Left ventricle myocardium inferior (tissue), 1 donor: Measurements from ENCODE around the gene RNF125. TPM values are rescaled to one million over a fixed set of nuclear protein-coding genes. Genes with fewer than 3 reads are reported as not detected.
"Not testable (repeated sequence)": the region's sequence is repeated elsewhere in the genome, so short reads cannot be mapped to it uniquely, and the experiment has no call there.

Source experiments
- DNase-seq: peaks from one replicate; pipeline ENCODE4 v3.0.0-alpha.2; 2020
- H3K27ac ChIP-seq: fragments of 200-600 bp; replicated peaks from 2 replicates; pipeline ENCODE4 v1.8.0; 2021
- H3K27me3 ChIP-seq: fragments of 200-600 bp; 2 replicates; pipeline ENCODE4 v1.8.0; 2021; ENCODE audit warnings: low read depth
- H3K36me3 ChIP-seq: fragments of 200-600 bp; 2 replicates; pipeline ENCODE4 v1.8.0; 2021
- H3K4me1 ChIP-seq: fragments of 200-600 bp; 2 replicates; pipeline ENCODE4 v1.8.0; 2021
- H3K4me3 ChIP-seq: fragments of 200-600 bp; 2 replicates; pipeline ENCODE4 v1.8.0; 2021; ENCODE audit warnings: mild to moderate bottlenecking, moderate library complexity
- H3K9me3 ChIP-seq: fragments of 200-600 bp; replicated peaks from 2 replicates; pipeline ENCODE4 v1.8.0; 2021
- CTCF ChIP-seq: fragments of 200-600 bp; IDR thresholded peaks from 2 replicates; pipeline ENCODE4 v1.8.0; 2021; ENCODE audit warnings: antibody characterized with exemption, mild to moderate bottlenecking, borderline replicate concordance
- intact Hi-C: fragments of 100-400 bp; cut with micrococcal nuclease; formaldehyde crosslinking; loops from one replicate; pipeline ENCODE4 v1.11.0; 2022
- total RNA-seq: library from RNA; stranded (reverse); fragmentation: NEBNext Ultra II Directional; extraction: Animal tissue kit (Norgen Biotek cat#: 25700); gene quantifications from one replicate; pipeline ENCODE4 v1.2.1, GENCODE V29; 2021
- donor health status: DM: no; HTN: yes; CAD: no; lungs with severe emphysema.

RNF125 gene
- total RNA-seq, 1 donor from 2014 or later = 3.5 TPM

- intact Hi-C loops = no loop called here
- DNase-seq = no peak
- Histone ChIP-seq H3K27ac (no peak overlapping the region), H3K4me1 (peaks cover 7% of the 10 kb centered on the region), H3K4me3 (no peak overlapping the region), H3K36me3 (no peaks in the 10 kb centered on the region), H3K27me3 (no peaks in the 10 kb centered on the region), H3K9me3 (peaks cover 10% of the 10 kb centered on the region)
- no peak for TF ChIP-seq CTCF
Measured at GRCh38 chr18:32078845-32079244, 60.2 kb downstream of the RNF125 start.

GRCh38 chr18:32081881-32082280 is 63.3 kb downstream of the RNF125 start:
- Histone ChIP-seq H3K9me3 (peaks cover 10% of the 10 kb centered on the region), H3K4me3 (no peak overlapping the region), H3K27ac (no peak overlapping the region), H3K27me3 (no peaks in the 10 kb centered on the region), H3K4me1 (peaks cover 27% of the 10 kb centered on the region), H3K36me3 (no peaks in the 10 kb centered on the region)
- intact Hi-C loops = no loop called here
- DNase-seq = no peak
- no peak for TF ChIP-seq CTCF

GRCh38 chr18:32083781-32084180 is 65.2 kb downstream of the RNF125 start:
- peaks cover 10% of the 10 kb centered on the region for H3K9me3 ChIP-seq
- DNase-seq = no peak
- H3K27me3 ChIP-seq = no peaks in the 10 kb centered on the region
- H3K27ac ChIP-seq = peak overlapping the region; percentile 81
- no peak for TF ChIP-seq CTCF
- H3K4me1 ChIP-seq = peaks cover 27% of the 10 kb centered on the region
- no peaks in the 10 kb centered on the region for H3K36me3 ChIP-seq
- intact Hi-C loops = no loop called here
- H3K4me3 ChIP-seq = no peak overlapping the region

- Histone ChIP-seq H3K36me3 (no peaks in the 10 kb centered on the region), H3K4me3 (no peak overlapping the region), H3K4me1 (peaks cover 35% of the 10 kb centered on the region), H3K27me3 (no peaks in the 10 kb centered on the region), H3K27ac (no peak overlapping the region), H3K9me3 (peaks cover under 1% of the 10 kb centered on the region)
- intact Hi-C loops = no loop called here
- DNase-seq = no peak
- no peak for TF ChIP-seq CTCF
Measured at GRCh38 chr18:32086881-32087280, 68.3 kb downstream of the RNF125 start.

- H3K4me3 ChIP-seq, H3K36me3 ChIP-seq, intact Hi-C loops, H3K27me3 ChIP-seq, H3K9me3 ChIP-seq, DNase-seq: not testable (repeated sequence)
- Histone ChIP-seq H3K27ac (peak overlapping the region; percentile 100), H3K4me1 (peaks cover 46% of the 10 kb centered on the region)
Measured at GRCh38 chr18:32090831-32091230, 72.2 kb downstream of the RNF125 start.

GRCh38 chr18:32091325-32091723 is 72.7 kb downstream of the RNF125 start:
- H3K27me3 ChIP-seq = no peaks in the 10 kb centered on the region
- H3K36me3 ChIP-seq = no peaks in the 10 kb centered on the region
- H3K4me1 ChIP-seq = peaks cover 47% of the 10 kb centered on the region
- DNase-seq = no peak
- intact Hi-C loops = no loop called here
- no peak for TF ChIP-seq CTCF
- no peaks in the 10 kb centered on the region for H3K9me3 ChIP-seq
- peak overlapping the region; percentile 100 for H3K27ac ChIP-seq
- peak overlapping the region; percentile 91 for H3K4me3 ChIP-seq
